GM12878 (cell line): Measurements from ENCODE around the gene C17orf78. TPM values are rescaled to one million over a fixed set of nuclear protein-coding genes. Genes with fewer than 3 reads are reported as not detected.

Source experiments
- ATAC-seq: fragments of 200-7000 bp; cut with Tn5 transposase; 3 replicates; pipeline ENCODE4 v1.9.1; 2020; ENCODE audit warnings: mild to moderate bottlenecking, moderate library complexity
- BruUV-seq: library from RNA; stranded (reverse); fragments of 400-500 nt; replicated peaks from 2 replicates; lab custom pipeline; 2021; lab: Mats Ljungman, UMichigan
- CTCF ChIA-PET: fragments of 300-600 bp; sonication (Branson Sonifier 250); formaldehyde crosslinking; extraction: SDS; loops from one replicate; lab custom pipeline; 2021; ENCODE audit warnings: inconsistent platforms; lab: Yijun Ruan, JAX
- POLR2A ChIA-PET: fragments of 350-600 bp; formaldehyde crosslinking; extraction: SDS; loops from one replicate; lab custom pipeline; 2021; ENCODE audit warnings: inconsistent platforms; lab: Charles Lee
- RAD21 ChIA-PET: fragments of 300-600 bp; sonication (Branson Sonifier 250); formaldehyde crosslinking; loops from one replicate; lab custom pipeline; 2023; ENCODE audit warnings: antibody characterized with exemption; ENCODE audit not compliant: unreplicated experiment; lab: Charles Lee
- SMC1A ChIA-PET: fragments of 300-600 bp; sonication (Branson Sonifier 250); formaldehyde crosslinking; loops from one replicate; lab custom pipeline; 2023; ENCODE audit not compliant: unreplicated experiment, uncharacterized antibody; lab: Charles Lee
- DNase-seq: peaks from one replicate; pipeline ENCODE4 v3.0.0-alpha.2; 2011; ENCODE audit warnings: low read depth, low spot score
- FAIRE-seq: peaks from 3 replicates; lab custom pipeline; 2011; peaks lifted over from hg19 to GRCh38; lab: Jason Lieb, UNC
- H2AFZ ChIP-seq: 2 replicates; pipeline ENCODE4 v1.6.0; 2011; ENCODE audit warnings: low read depth, low read length, control low read depth; ENCODE audit not compliant: control insufficient read depth
- H3K27ac ChIP-seq: 2 replicates; pipeline ENCODE4 v1.5.1; 2011; ENCODE audit warnings: control low read depth; ENCODE audit not compliant: control insufficient read depth, insufficient read depth
- H3K27me3 ChIP-seq, 2 experiments: replicated peaks in 1 of 2; 2 replicates each; pipeline versions ENCODE4 v1.6.0 to v1.6.1; 2011; ENCODE audit warnings: low read length in 1 of 2; ENCODE audit not compliant: control insufficient read depth in 2 of 2, insufficient read depth in 2 of 2
- H3K36me3 ChIP-seq, 2 experiments: 2 replicates each; pipeline ENCODE4 v1.5.1; 2011; ENCODE audit warnings: low read length in 1 of 2; ENCODE audit not compliant: control insufficient read depth in 2 of 2, insufficient read depth in 2 of 2
- H3K4me1 ChIP-seq: 2 replicates; pipeline ENCODE4 v1.6.1; 2011; ENCODE audit warnings: mild to moderate bottlenecking, low read length, moderate library complexity, mixed read lengths; ENCODE audit not compliant: control insufficient read depth, insufficient read depth
- H3K4me2 ChIP-seq: 2 replicates; pipeline ENCODE4 v1.6.0; 2011; ENCODE audit warnings: control low read depth; ENCODE audit not compliant: control insufficient read depth, insufficient read depth
- H3K4me3 ChIP-seq: fragments of 200-600 bp; sonication (generic); 2 replicates; pipeline ENCODE4 v1.5.1; 2016
- H3K79me2 ChIP-seq: 2 replicates; pipeline ENCODE4 v1.6.0; 2011; ENCODE audit warnings: low read length; ENCODE audit not compliant: control insufficient read depth, insufficient read depth
- H3K9ac ChIP-seq: 2 replicates; pipeline ENCODE4 v1.8.0; 2011; ENCODE audit warnings: low read length, control low read depth, mixed read lengths; ENCODE audit not compliant: control insufficient read depth, insufficient read depth
- H3K9me3 ChIP-seq: replicated peaks from 3 replicates; pipeline ENCODE4 v1.5.1; 2011; ENCODE audit warnings: mild to moderate bottlenecking, low read length; ENCODE audit not compliant: control insufficient read depth, insufficient read depth
- H4K20me1 ChIP-seq: 2 replicates; pipeline ENCODE4 v1.6.0; 2011; ENCODE audit not compliant: control insufficient read depth, insufficient read depth
- BMI1 ChIP-seq: fragments of 450-650 bp; IDR thresholded peaks from 2 replicates; pipeline ENCODE4 v1.6.1; 2016; ENCODE audit warnings: mild to moderate bottlenecking, moderate library complexity, borderline replicate concordance
- BRCA1 ChIP-seq: IDR thresholded peaks from 2 replicates; pipeline ENCODE4 v1.6.1; 2011; ENCODE audit warnings: low read depth, low read length, improper control_type of control experiment
- CBFB ChIP-seq: IDR thresholded peaks from 2 replicates; pipeline ENCODE4 v1.6.1; 2016; ENCODE audit warnings: antibody characterized with exemption, low read depth
- CHD2 ChIP-seq: IDR thresholded peaks from 2 replicates; pipeline ENCODE4 v1.6.1; 2011; ENCODE audit warnings: low read depth, low read length, improper control_type of control experiment, borderline replicate concordance
- EZH2 ChIP-seq: IDR thresholded peaks from 2 replicates; pipeline ENCODE4 v1.6.1; 2012; ENCODE audit warnings: low read depth, mild to moderate bottlenecking, control low read depth, inconsistent platforms, low read length, borderline replicate concordance; ENCODE audit not compliant: control insufficient read depth
- FOXM1 ChIP-seq: IDR thresholded peaks from 2 replicates; pipeline ENCODE4 v1.6.1; 2012; ENCODE audit warnings: low read depth, mild to moderate bottlenecking, inconsistent platforms, low read length, moderate library complexity
- HCFC1 ChIP-seq: fragments of 150-350 bp; IDR thresholded peaks from 2 replicates; pipeline ENCODE4 v1.6.1; 2014; ENCODE audit warnings: low read length
- MEF2B ChIP-seq: fragments of 450-650 bp; IDR thresholded peaks from 2 replicates; pipeline ENCODE4 v1.6.1; 2018; ENCODE audit warnings: mild to moderate bottlenecking, moderate library complexity; ENCODE audit not compliant: partially characterized antibody, poor library complexity, severe bottlenecking
- NBN ChIP-seq: fragments of 450-650 bp; IDR thresholded peaks from 2 replicates; pipeline ENCODE4 v1.6.1; 2016
- POLR2AphosphoS5 ChIP-seq: IDR thresholded peaks from 2 replicates; pipeline ENCODE4 v1.6.1; 2011; ENCODE audit warnings: mild to moderate bottlenecking, low read length, inconsistent platforms
- RAD21 ChIP-seq: IDR thresholded peaks from 2 replicates; pipeline ENCODE4 v1.6.1; 2011; ENCODE audit warnings: mild to moderate bottlenecking, low read depth, low read length, moderate library complexity; ENCODE audit not compliant: insufficient read depth
- RB1 ChIP-seq: fragments of 450-650 bp; formaldehyde crosslinking; IDR thresholded peaks from 2 replicates; pipeline ENCODE4 v1.6.1; 2017; ENCODE audit warnings: mild to moderate bottlenecking, borderline replicate concordance
- SIN3A ChIP-seq: IDR thresholded peaks from 2 replicates; pipeline ENCODE4 v1.6.1; 2012; ENCODE audit warnings: low read depth, low read length, improper control_type of control experiment
- SKIL ChIP-seq: fragments of 450-650 bp; IDR thresholded peaks from 2 replicates; pipeline ENCODE4 v1.6.1; 2017; ENCODE audit warnings: mild to moderate bottlenecking, low read depth, inconsistent platforms; ENCODE audit not compliant: poor library complexity, severe bottlenecking
- STAT1 ChIP-seq: fragments of 450-650 bp; conservative IDR thresholded peaks from 2 replicates; pipeline ENCODE4 v1.6.1; 2014; ENCODE audit warnings: antibody characterized with exemption, mild to moderate bottlenecking
- STAT3 ChIP-seq: IDR thresholded peaks from 2 replicates; pipeline ENCODE4 v1.6.1; 2011; ENCODE audit warnings: low read depth, low read length, improper control_type of control experiment
- ZNF24 ChIP-seq: fragments of 450-650 bp; IDR thresholded peaks from 2 replicates; pipeline ENCODE4 v1.6.1; 2017; ENCODE audit warnings: antibody characterized with exemption, mild to moderate bottlenecking
- WGBS: methylation state at CpG from one replicate; pipeline ENCODE4 v1.1.6; 2016; ENCODE audit warnings: low lambda C conversion rate; ENCODE audit not compliant: insufficient replicate concordance, insufficient coverage; ENCODE audit errors: missing lambda C conversion rate; 5-methylcytosine and 5-hydroxymethylcytosine counted together
- in situ Hi-C: fragments of 300-500 bp; cut with MboI; formaldehyde crosslinking; loops from 9 replicates; pipeline ENCODE4 v1.14.3; 2018; ENCODE audit warnings: mixed read lengths
- intact Hi-C: fragments of 100-400 bp; cut with micrococcal nuclease; formaldehyde crosslinking; loops from one replicate; pipeline ENCODE4 v1.14.2; 2022; ENCODE audit not compliant: unreplicated experiment
- polyA plus RNA-seq, 11 experiments: library from polyadenylated mRNA; depleted of rRNA in 4 of 11; unstranded in 6 of 11; stranded (reverse) in 5 of 11; fragments of >200 nt; fragmentation: Nextera tagmentation in 4 of 11; fragmentation: Illumina TruSeq in 1 of 11; extraction: Ambion mirVana in 4 of 11; extraction: Trizol in 1 of 11; gene quantifications; 1 replicate in 1 of 11; 2 replicates in 10 of 11; pipeline versions ENCODE4 v1.2.1 to v1.2.3, GENCODE V29; 2011 to 2016; ENCODE audit warnings: inconsistent platforms in 2 of 11, missing spikeins in 2 of 11, low read depth in 1 of 11
- total RNA-seq, 4 experiments: library from RNA; depleted of rRNA in 3 of 4; stranded (reverse); fragments of >200 nt in 3 of 4; fragmentation: Illumina TruSeq in 1 of 4; extraction: Trizol in 1 of 4; gene quantifications; 2 replicates each; pipeline versions ENCODE4 v1.2.1 to v1.2.3, GENCODE V29; 2013 to 2021
- TF ChIP-seq, protein P1 (sequence below): IDR thresholded peaks from 2 replicates; pipeline ENCODE4 v1.6.1; 2012; ENCODE audit warnings: low read depth, low read length, improper control_type of control experiment
- TF ChIP-seq, protein P2 (sequence below): fragments of 450-650 bp; IDR thresholded peaks from 2 replicates; pipeline ENCODE4 v1.6.1; 2017; ENCODE audit warnings: borderline replicate concordance

C17orf78 gene
- total and polyA plus RNA-seq, 10 of the 15 experiments (the other 5 are each of a cell fraction or from before 2014, with no cell fraction given), result 0.10 TPM; not detected in 9

DNA sequence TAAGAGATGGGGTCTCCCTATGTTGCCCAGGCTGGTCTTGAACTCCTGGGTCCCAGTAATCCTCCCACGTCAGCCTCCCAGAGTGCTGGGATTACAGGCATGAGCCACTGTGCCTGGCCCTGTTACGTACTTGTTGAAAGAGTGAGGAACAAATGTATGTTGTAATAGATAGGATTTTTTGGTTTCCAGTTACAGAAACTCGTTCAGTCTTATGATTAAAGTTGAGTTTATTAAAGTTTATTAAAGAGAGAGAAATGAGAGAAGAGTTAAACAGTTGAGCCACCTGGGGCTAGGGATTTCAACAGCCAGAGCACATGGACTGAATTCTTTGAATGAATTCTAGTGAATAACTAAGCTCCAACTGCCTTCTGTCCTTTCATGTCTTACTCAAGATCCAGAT lies 34.6 kb downstream of the C17orf78 start (continued):
- no peak for TF ChIP-seq SIN3A
- TF ChIP-seq FOXM1, result no peak
- TF ChIP-seq RB1, result no peak

- Histone ChIP-seq H2AFZ (no peak overlapping the region), H3K79me2 (peaks cover 3% of the 10 kb centered on the region), H3K4me2 (no peak overlapping the region), H4K20me1 (no peaks in the 10 kb centered on the region), H3K36me3 (peaks cover 0 to 15% of the 10 kb centered on the region in 2 experiments; a peak in 2 of 4 replicates), H3K9ac (no peak overlapping the region), H3K4me3 (no peak overlapping the region), H3K9me3 (no peaks in the 10 kb centered on the region), H3K4me1 (no peaks in the 10 kb centered on the region), H3K27me3 (no peaks in the 10 kb centered on the region), H3K27ac (no peak overlapping the region)
- FAIRE-seq (no peak), ATAC-seq (peak; percentile 87), DNase-seq (no peak)
- ChIA-PET RAD21 (interaction anchor here (1.2 kb wide), 2 partner anchors 16 to 27 kb away, joined by 3 to 4 read pairs; no protein-coding TSS in a partner anchor), POLR2A (interaction anchor here (0.8 to 0.9 kb wide), 2 partner anchors 26 to 32 kb away, joined by 3 read pairs; no protein-coding TSS in a partner anchor), CTCF (interaction anchor here (0.6 to 1.2 kb wide), 4 partner anchors 9 to 41 kb away, joined by 3 to 4 read pairs (median 4); no protein-coding TSS in a partner anchor), SMC1A (interaction anchor here (0.9 to 1.3 kb wide), 3 partner anchors 9 to 40 kb away, joined by 3 to 4 read pairs (median 3); no protein-coding TSS in a partner anchor)
- no TSS peak for BruUV-seq
- in situ Hi-C loops (no loop called here), intact Hi-C loops (no loop called here)
- WGBS, result 86% methylated on average over 7 of the region's 7 CpGs
- no peak for TF ChIP-seq STAT3
- no peak for TF ChIP-seq HCFC1
- TF ChIP-seq RAD21, result no peak
- TF ChIP-seq POLR2AphosphoS5, result no peak
- 0 out of 2 replicates have a peak, but pooled peaks have one; percentile 52 for TF ChIP-seq NBN
- TF ChIP-seq, protein P1, sequence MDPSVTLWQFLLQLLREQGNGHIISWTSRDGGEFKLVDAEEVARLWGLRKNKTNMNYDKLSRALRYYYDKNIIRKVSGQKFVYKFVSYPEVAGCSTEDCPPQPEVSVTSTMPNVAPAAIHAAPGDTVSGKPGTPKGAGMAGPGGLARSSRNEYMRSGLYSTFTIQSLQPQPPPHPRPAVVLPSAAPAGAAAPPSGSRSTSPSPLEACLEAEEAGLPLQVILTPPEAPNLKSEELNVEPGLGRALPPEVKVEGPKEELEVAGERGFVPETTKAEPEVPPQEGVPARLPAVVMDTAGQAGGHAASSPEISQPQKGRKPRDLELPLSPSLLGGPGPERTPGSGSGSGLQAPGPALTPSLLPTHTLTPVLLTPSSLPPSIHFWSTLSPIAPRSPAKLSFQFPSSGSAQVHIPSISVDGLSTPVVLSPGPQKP, result no peak
- no peak for TF ChIP-seq BMI1
- no peak for TF ChIP-seq MEF2B
- TF ChIP-seq STAT1, result no peak
- TF ChIP-seq BRCA1, result no peak
- TF ChIP-seq SKIL, result no peak
- TF ChIP-seq EZH2, result no peak
- TF ChIP-seq, protein P2, sequence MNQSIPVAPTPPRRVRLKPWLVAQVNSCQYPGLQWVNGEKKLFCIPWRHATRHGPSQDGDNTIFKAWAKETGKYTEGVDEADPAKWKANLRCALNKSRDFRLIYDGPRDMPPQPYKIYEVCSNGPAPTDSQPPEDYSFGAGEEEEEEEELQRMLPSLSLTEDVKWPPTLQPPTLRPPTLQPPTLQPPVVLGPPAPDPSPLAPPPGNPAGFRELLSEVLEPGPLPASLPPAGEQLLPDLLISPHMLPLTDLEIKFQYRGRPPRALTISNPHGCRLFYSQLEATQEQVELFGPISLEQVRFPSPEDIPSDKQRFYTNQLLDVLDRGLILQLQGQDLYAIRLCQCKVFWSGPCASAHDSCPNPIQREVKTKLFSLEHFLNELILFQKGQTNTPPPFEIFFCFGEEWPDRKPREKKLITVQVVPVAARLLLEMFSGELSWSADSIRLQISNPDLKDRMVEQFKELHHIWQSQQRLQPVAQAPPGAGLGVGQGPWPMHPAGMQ, result no peak
- TF ChIP-seq ZNF24, result no peak
- TF ChIP-seq CBFB, result no peak
- no peak for TF ChIP-seq CHD2
These were observed 38.2 kb downstream of the C17orf78 start for GRCh38 chr17:37413875-37414519.
